Effector memory CD8-positive, alpha-beta T cell (primary cell): ENCODE data around the gene PHKG1.
"Not testable (repeated sequence)": the region's sequence is repeated elsewhere in the genome, so short reads cannot be mapped to it uniquely, and the experiment has no call there.

Source experiments
- ATAC-seq: fragments of 150-1000 bp; cut with Tn5 transposase; replicated peaks from 2 replicates; pipeline ENCODE4 v1.10.0; 2021; ENCODE audit warnings: mild to moderate bottlenecking, moderate library complexity
- DNase-seq, 3 experiments: peaks; one replicate each; pipeline ENCODE4 v3.0.0; 2021
- H3K27ac Mint-ChIP-seq, 2 donors: one replicate each; pipeline ENCODE4 v1.8.0; 2022; ENCODE audit warnings: mild to moderate bottlenecking in 2 of 2, mixed read lengths in 2 of 2, moderate library complexity in 2 of 2
- H3K27me3 Mint-ChIP-seq, 2 donors: one replicate each; pipeline ENCODE4 v1.8.0; 2022; ENCODE audit warnings: mixed read lengths in 2 of 2
- H3K36me3 Mint-ChIP-seq: one replicate; pipeline ENCODE4 v1.8.0; 2022; ENCODE audit warnings: mild to moderate bottlenecking, moderate library complexity, mixed read lengths; ENCODE audit not compliant: insufficient read depth
- H3K4me1 Mint-ChIP-seq, 2 donors: one replicate each; pipeline ENCODE4 v1.8.0; 2022; ENCODE audit warnings: low read depth in 2 of 2, mixed read lengths in 2 of 2
- H3K4me3 Mint-ChIP-seq, 2 donors: one replicate each; pipeline ENCODE4 v1.8.0; 2022; ENCODE audit warnings: mild to moderate bottlenecking in 2 of 2, mixed read lengths in 2 of 2, moderate library complexity in 2 of 2
- H3K9me3 Mint-ChIP-seq, 2 donors: one replicate each; pipeline ENCODE4 v1.8.0; 2022; ENCODE audit warnings: mixed read lengths in 2 of 2
- total RNA-seq, 9 experiments: gene quantifications; one replicate each; lab custom pipeline; 2026; lab: John Stamatoyannopoulos, UW

The PHKG1 gene
- total RNA-seq, result 1.8 to 7.5 (median 3.4) reads per million in 9 experiments

DNA sequence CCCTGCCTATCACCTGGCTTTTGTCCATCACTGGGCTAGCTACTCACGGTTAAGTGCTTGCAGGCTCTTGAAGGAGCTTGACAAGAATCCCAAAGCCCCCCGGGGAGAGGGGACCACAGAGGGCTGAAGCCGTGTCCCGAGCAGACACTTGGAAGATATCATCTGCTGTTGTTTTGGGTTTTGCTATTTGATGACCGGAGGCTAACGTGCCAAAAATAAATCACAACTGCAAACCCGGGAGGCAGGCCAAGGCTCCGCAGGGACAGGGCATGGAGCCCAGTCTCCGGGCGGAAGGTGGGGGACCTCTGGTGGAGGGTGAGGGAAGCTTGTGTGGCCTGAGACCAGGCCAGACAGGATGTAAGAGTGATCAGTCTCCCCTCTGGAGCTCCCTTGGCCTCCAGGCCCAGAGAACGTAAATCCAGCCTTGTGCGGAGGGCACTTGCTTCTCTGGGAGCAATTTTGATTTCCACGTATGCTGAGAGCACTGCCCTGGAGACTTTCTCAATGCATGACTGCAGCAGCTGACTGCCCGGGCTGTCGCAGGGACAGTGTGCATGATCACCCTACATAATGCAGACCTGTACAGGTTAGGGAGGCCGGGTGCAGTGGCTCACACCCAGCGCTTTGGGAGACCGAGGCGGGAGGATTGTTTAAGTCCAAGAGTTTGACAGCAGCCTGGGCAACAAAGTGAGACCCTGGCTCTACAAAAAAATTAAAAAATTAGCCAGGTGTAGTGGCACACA is at the start of gene PHKG1:
TSS of gene PHKG1 (minus strand) at position 164 of the 743 bp plus-strand sequence. CDS start 4,011 bp downstream, outside the sequence.
- Mint-ChIP-seq H3K27ac (no peak within 1 kb of the TSS), H3K36me3 (peaks cover 23% of the 10 kb centered on the region), H3K4me1 (no peaks in the 10 kb centered on the region), H3K9me3 (no peaks in the 10 kb centered on the region), H3K4me3 (no peak within 1 kb of the TSS), H3K27me3 (no peaks in the 10 kb centered on the region)
- no peak for DNase-seq
- no peak for ATAC-seq

DNA sequence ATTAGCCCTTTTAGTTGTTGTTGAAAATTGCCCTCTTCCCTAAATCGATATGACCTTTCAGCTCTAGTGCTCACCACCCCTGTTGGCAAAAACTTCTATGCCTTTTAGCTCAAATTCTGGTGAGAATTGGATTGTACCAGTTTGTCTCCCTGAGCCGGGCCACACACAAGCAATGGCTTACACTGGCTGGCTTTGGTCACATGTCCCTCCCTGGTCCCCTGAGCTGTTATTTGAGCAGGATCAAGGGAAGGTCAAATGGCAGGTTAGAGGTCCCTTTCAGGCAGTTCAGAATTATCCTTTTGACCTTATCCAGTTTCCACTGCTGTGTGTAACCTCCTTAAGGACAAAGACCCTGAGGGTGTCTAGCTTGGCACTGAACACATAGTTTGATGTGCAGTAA is 38.3 kb upstream of the PHKG1 start:
- not testable (repeated sequence) for H3K27ac Mint-ChIP-seq, H3K4me1 Mint-ChIP-seq, H3K9me3 Mint-ChIP-seq, H3K4me3 Mint-ChIP-seq, DNase-seq, H3K36me3 Mint-ChIP-seq, H3K27me3 Mint-ChIP-seq, ATAC-seq

DNA sequence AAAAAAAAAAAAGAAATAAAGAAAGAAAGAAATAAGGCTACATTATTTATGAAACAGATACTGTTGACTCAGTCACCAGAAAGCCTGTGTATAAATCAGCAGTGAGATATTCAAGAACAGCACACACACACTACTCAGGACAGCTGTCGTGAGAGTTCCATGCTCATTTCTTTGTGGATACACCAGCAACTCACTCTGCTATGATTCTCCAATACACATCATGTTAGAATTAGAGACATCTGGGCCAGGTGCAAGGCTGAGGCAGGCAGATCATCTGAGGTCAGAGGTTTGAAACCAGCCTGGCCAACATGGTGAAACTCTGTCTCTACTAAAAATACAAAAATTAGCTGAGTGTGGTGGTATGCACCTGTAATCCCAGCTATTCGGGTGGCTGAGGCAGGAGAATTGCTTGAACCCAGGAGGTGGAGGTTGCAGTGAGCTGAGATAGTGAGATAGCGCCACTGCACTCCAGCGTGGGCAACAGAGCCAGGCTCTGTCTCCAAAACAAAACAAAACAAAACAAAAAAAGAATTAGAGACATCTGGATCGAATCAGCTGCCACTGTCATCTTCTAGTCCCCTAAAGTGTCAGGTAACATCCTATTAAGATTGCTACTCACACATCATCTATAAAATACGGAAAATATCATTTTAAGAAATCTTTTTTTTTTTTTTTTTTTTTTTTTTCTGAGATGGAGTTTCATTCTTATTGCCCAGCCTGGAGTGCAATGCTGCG is 34.7 kb upstream of the PHKG1 start:
- no peak for ATAC-seq
- H3K4me1 Mint-ChIP-seq, result no peaks in the 10 kb centered on the region

DNA sequence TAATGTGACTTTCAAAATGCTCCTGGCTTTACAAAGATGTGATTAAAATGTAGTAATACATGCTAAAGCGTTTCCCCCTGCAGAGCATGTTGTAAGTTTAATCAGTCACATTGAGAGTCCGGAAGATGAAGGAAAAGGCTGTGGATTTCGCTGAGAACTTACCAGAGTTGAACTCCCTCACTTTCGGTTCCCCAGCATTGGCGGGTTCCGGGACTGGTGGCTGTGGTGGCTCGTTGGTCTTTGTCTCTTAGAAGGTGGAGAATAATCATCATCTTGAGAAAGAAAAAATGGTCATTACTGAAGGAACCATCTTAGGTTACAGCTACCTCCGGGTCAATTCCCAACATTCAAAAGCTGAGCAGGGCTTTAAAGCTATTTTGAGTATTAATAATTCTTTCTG is 33.1 kb upstream of the PHKG1 start:
- Mint-ChIP-seq H3K36me3 (no peaks in the 10 kb centered on the region), H3K4me1 (no peaks in the 10 kb centered on the region), H3K4me3 (no peak overlapping the region), H3K27ac (no peak overlapping the region), H3K27me3 (peaks cover 4 to 11% of the 10 kb centered on the region in 2 donors), H3K9me3 (no peaks in the 10 kb centered on the region)
- DNase-seq (no peak), ATAC-seq (no peak)

More for the DNA sequence above, 34.7 kb upstream of the PHKG1 start:
- Mint-ChIP-seq H3K9me3 (no peaks in the 10 kb centered on the region), H3K36me3 (no peaks in the 10 kb centered on the region), H3K4me3 (no peak overlapping the region), H3K27ac (no peak overlapping the region), H3K27me3 (peaks cover 0 to 11% of the 10 kb centered on the region in 2 donors)
- no peak for DNase-seq

DNA sequence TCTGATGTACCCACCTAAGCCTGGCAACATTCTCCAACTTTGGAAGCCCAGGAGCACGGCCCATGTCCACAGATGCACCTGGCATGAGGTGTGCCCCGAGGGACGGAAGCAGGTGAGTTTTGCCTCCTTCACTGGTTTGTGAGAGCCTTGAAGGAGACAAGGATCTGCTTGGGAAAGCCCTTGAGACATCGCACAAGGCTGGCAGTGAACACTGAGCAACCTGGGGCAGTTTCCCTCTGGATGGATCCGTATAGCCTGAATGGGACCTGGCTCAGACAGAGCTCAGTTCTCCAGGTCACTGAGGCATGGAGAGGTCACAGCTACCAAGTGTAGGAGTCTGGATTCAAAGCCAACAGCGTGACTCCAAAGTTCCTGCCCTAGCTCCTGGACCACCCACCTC is 32.2 kb upstream of the PHKG1 start:
- Mint-ChIP-seq H3K36me3 (no peaks in the 10 kb centered on the region), H3K27me3 (peaks cover 6 to 11% of the 10 kb centered on the region in 2 donors), H3K27ac (no peak overlapping the region), H3K9me3 (no peaks in the 10 kb centered on the region), H3K4me1 (no peaks in the 10 kb centered on the region), H3K4me3 (no peak overlapping the region)
- DNase-seq (no peak), ATAC-seq (no peak)

DNA sequence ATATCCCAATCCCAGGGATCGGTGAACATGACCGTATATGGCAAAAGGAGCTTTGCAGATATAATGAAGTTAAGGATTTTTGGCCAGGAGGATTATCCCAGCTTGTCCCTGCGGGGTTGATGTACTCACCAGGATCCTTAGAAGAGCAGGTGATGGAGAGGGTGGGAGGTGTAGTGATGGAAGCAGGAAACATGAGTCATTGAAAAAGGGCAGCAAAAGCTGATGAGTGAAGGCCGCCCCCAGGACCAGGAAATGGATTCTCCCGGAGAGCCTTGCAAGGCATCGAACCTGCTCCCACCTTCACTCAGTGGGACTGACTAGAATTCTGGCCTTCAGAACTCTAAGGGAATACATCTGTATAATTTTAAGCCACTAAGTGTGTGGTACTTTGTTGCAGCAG is 28.7 kb upstream of the PHKG1 start:
- ATAC-seq (no peak), DNase-seq (no peak)
- Mint-ChIP-seq H3K4me1 (no peaks in the 10 kb centered on the region), H3K36me3 (no peaks in the 10 kb centered on the region), H3K9me3 (no peaks in the 10 kb centered on the region), H3K27ac (no peak overlapping the region), H3K27me3 (peaks cover 21 to 36% of the 10 kb centered on the region in 2 donors), H3K4me3 (no peak overlapping the region)

DNA sequence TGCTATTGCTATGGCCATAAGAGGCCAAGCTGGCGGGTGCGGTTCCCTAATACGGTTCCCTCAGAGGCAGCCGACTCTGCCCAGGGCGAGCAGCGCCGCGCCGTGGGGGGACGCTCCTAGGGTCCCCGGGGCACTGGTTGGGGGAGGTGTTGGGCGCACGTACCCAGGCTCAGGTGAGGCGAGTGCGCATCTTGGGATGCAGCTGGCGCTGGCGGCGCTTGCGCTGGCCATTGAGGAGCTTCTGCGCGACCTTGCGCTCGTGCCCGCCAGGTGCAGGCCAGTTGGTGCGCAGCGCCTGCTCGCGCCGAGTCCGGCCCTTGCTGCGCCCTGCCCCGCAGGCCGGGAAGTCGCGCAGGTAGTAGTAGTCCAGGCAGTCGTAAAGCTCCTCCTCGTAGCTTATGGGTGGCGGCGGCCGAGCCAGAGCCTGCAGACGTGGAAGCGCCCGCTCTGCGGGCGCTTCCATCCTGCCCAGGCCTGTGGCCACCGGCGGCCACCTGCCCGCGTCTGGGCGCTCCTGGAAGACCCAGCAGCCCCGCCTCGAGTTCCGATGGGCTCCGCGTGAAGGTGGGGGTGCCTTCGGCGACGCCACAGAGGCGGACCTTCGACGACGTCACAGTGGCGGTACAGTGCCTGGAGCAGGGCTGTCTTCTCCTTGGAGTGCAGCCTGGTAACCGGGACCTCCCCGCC is 23.2 kb upstream of the PHKG1 start, which contains the start of gene NUPR2:
TSS of gene NUPR2 (minus strand) at position 566 of the 687 bp plus-strand sequence. CDS start at position 463, 103 bp downstream.
- Mint-ChIP-seq H3K9me3 (no peaks in the 10 kb centered on the region), H3K4me1 (no peaks in the 10 kb centered on the region), H3K27ac (no peak within 1 kb of the TSS), H3K36me3 (peaks cover 2% of the 10 kb centered on the region), H3K27me3 (peaks cover 21 to 37% of the 10 kb centered on the region in 2 donors), H3K4me3 (no peak within 1 kb of the TSS)
- ATAC-seq (no peak), DNase-seq (no peak)

DNA sequence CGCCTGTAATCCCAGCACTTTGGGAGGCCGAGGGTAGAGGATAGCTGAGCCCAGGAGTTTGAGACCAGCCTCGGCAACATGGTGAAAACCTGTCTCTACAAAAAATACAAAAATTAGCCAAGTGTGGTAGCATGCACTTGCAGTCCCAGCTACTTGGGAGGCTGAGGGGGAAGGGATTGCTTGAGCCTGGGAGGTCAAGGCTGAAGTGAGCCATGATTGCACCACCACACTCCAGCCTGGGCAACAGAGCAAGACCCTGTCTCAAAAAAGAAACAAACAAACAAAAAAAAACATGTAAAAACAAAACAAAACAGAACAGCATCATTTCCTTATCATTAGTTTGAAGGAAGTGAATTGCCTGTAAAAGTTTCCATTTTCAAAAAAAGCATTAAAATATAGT is 19.5 kb upstream of the PHKG1 start:
- H3K27ac Mint-ChIP-seq, H3K4me1 Mint-ChIP-seq, H3K9me3 Mint-ChIP-seq, DNase-seq, ATAC-seq, H3K4me3 Mint-ChIP-seq, H3K36me3 Mint-ChIP-seq: not testable (repeated sequence)
- peaks cover 8 to 20% of the 10 kb centered on the region in 2 donors for H3K27me3 Mint-ChIP-seq

DNA sequence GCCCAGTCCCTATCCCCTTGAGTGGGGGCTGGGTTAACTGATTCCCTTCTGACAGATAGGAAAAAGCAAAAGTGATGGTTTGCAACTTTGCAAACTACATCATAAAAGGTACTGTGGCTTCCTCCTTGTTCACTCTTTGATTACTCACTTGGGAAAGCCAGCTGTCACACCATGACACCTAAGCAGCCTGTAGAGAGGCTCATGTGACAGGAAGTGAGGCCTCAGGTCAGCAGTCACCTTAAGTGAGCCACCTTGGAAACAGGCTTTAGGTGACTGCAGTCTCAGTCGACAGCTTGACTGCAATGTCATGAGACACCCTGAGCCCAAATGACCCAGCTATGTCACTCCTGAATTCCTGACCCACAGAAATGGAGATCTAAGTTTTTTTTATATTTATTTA is 17.9 kb upstream of the PHKG1 start:
- peaks cover 0 to 4% of the 10 kb centered on the region in 2 donors for H3K27me3 Mint-ChIP-seq
- H3K4me3 Mint-ChIP-seq, result no peak overlapping the region
- DNase-seq, result no peak
- H3K4me1 Mint-ChIP-seq, result peaks cover 12 to 15% of the 10 kb centered on the region in 2 donors
- H3K36me3 Mint-ChIP-seq, result peaks cover 14% of the 10 kb centered on the region
- H3K9me3 Mint-ChIP-seq, result no peaks in the 10 kb centered on the region
- H3K27ac Mint-ChIP-seq, result no peak overlapping the region
- no peak for ATAC-seq

DNA sequence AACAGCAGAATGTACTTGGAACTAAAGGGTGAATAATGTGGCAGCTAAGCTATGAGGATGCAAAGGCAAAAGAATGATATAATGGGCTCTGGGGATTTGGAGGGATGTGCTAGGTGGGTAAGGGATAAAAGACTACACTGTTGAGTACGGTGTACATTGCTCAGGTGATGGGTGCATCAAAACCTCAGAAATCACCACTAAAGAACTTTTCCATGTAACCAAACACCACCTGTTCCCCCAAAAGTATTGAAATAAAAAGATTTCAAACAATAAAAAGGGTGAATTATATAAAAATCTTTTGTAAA is 15.2 kb upstream of the PHKG1 start:
- Mint-ChIP-seq H3K27me3 (no peaks in the 10 kb centered on the region), H3K9me3 (no peaks in the 10 kb centered on the region), H3K4me1 (peaks cover 16 to 21% of the 10 kb centered on the region in 2 donors), H3K27ac (no peak overlapping the region), H3K36me3 (peaks cover 35% of the 10 kb centered on the region), H3K4me3 (peak overlapping the region; percentile 25 to 98)
- DNase-seq (no peak), ATAC-seq (no peak)

DNA sequence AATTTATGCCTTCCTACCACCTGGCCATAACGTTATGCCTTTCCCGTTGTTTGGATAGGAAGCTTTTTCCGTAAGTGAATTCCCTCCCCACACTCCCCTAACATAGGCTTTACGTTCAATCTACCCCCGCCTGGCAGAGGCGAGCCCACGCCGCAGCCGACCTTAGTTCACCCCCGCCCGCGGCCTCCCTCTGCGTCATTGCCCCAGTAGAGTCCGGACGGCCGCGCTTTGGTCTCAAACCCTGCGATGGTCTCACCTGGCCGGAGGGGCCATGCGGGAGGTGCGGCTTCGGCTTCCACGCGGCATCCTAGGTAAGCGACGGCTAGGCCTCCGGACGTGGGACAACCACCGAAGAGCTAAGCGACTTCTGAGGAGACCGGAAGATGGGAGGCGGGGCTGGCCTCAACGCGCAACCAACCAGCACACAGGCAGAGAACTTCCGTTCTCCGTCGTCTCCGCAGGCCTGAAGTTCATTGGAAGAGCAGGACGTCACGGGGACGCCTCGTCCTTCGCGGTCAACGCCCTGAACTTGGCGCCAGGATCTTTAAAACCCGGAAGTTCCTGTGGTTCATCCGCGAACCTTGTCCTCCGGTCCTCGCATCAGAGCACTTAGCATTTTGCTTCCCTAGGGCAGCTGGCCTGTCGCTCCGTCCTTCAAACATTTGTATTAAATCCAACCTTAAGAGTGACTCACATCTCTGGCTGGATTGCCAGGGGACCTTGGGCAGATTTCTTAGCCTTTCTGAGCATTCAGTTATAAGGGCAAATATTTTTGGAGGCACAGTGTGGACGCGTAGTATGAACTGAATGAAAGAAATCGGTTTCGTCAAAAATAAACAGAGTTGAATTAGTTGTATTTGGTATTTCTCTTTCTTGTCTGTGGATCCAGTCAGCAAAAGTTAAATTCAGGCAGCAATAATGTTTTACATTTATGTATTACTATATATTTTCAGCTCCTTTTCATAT is 13.6 kb upstream of the PHKG1 start, which contains the start of gene CHCHD2:
TSS of gene CHCHD2 (minus strand) at position 369 of the 966 bp plus-strand sequence. CDS start at position 306, 63 bp downstream.
- no peaks in the 10 kb centered on the region for H3K27me3 Mint-ChIP-seq
- ATAC-seq, result peak; percentile 97
- H3K36me3 Mint-ChIP-seq, result peaks cover 50% of the 10 kb centered on the region
- peak within 1 kb of the TSS; percentile 96 to 98 for H3K4me3 Mint-ChIP-seq
- peaks cover 16 to 21% of the 10 kb centered on the region in 2 donors for H3K4me1 Mint-ChIP-seq
- H3K27ac Mint-ChIP-seq, result peak within 1 kb of the TSS; percentile 98 to 99
- H3K9me3 Mint-ChIP-seq, result no peaks in the 10 kb centered on the region
- DNase-seq, result peak; percentile 88 to 91 (median 90)

DNA sequence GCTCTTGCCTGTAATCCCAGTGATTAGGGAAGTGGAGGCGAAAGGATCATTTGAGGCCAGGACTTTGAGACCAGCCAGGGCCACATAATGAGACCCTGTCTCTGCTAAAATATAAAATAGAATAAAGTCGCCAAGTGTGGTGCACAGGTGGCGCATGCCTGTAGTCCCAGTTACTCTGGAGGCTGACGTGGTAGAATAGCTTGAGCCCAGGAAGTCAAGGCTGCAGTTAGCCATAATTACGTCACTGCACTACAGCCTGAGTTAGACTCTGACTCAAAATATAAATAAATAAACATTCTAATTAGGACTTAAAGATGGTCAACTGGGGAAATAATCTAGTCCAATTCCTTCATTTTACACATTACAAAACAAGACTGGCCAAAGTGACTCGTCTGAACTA is 12.8 kb upstream of the PHKG1 start:
- Mint-ChIP-seq H3K27ac (peak overlapping the region; percentile 98 to 99), H3K4me1 (peaks cover 16 to 30% of the 10 kb centered on the region in 2 donors), H3K4me3 (peak overlapping the region; percentile 96 to 98), H3K36me3 (peaks cover 59% of the 10 kb centered on the region), H3K27me3 (no peaks in the 10 kb centered on the region), H3K9me3 (no peaks in the 10 kb centered on the region)
- peak; percentile 17 for ATAC-seq
- DNase-seq, result peak in 1 of 3 experiments; percentile 11
